HepG2 (cell line): ENCODE results near the gene BPIFB6.

Experiments
- EZH2 ChIP-seq: conservative IDR thresholded peaks from 2 replicates; pipeline ENCODE4 v1.6.1; 2012; ENCODE audit warnings: mild to moderate bottlenecking, low read depth, low read length, moderate library complexity
- JUN ChIP-seq: sonication (generic); formaldehyde crosslinking; IDR thresholded peaks from 2 replicates; pipeline ENCODE4 v1.4.0; 2020; ENCODE audit warnings: mild to moderate bottlenecking, missing genetic modification reagents
- POLR2AphosphoS2 ChIP-seq: IDR thresholded peaks from 2 replicates; pipeline ENCODE4 v1.6.1; 2011; ENCODE audit warnings: low read depth, low read length, improper control_type of control experiment
- POLR2AphosphoS5 ChIP-seq: IDR thresholded peaks from 2 replicates; pipeline ENCODE4 v1.6.1; 2012; ENCODE audit warnings: low read depth, low read length
- ZNF850 ChIP-seq: sonication (generic); formaldehyde crosslinking; conservative IDR thresholded peaks from 2 replicates; pipeline ENCODE4 v1.9.0; 2021; ENCODE audit warnings: mild to moderate bottlenecking, missing genetic modification reagents
- TF ChIP-seq, protein P1 (sequence below), 2 experiments: IDR thresholded peaks; 2 replicates each; pipeline ENCODE4 v1.6.1; 2011 to 2012; ENCODE audit warnings: low read length in 2 of 2, borderline replicate concordance in 1 of 2, low read depth in 1 of 2, mild to moderate bottlenecking in 1 of 2, moderate library complexity in 1 of 2

DNA sequence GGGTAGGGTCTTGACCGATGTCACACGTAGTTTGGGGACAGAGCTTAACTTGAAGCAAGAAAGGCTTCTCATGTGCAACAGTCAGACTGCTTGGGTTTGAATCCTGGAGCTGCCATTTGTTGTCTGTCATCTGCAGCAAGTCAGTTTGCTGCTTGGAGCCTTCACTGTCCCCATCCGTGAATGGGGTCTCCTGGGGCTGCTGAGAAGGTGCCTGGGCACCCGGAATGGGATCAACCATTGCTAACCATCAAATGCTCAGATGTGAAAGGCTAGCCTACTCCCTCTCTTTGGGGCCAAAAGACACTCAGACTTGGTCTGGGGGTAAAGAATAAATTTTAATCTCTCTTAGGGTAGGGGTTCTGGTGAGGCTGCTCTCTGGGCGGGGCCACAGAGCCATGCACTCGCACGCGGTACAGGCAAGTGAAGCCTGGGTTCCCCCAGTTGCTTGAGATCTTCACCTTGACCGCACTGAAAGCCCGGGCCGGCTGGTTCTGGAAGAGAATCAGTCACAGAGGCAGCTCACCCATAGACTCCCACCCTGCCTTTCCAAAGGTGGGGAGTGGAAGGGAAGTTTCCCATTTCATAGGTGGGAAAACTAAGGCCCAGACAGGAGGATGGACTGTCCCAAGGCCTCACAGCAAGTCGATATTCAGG, 47.9 kb upstream of the BPIFB6 start:
- TF ChIP-seq EZH2: no peak
- no peak for TF ChIP-seq JUN (CRISPR knock-in tag)
- no peak for TF ChIP-seq POLR2AphosphoS5
- TF ChIP-seq ZNF850 (CRISPR knock-in tag): no peak
- TF ChIP-seq, protein P1, sequence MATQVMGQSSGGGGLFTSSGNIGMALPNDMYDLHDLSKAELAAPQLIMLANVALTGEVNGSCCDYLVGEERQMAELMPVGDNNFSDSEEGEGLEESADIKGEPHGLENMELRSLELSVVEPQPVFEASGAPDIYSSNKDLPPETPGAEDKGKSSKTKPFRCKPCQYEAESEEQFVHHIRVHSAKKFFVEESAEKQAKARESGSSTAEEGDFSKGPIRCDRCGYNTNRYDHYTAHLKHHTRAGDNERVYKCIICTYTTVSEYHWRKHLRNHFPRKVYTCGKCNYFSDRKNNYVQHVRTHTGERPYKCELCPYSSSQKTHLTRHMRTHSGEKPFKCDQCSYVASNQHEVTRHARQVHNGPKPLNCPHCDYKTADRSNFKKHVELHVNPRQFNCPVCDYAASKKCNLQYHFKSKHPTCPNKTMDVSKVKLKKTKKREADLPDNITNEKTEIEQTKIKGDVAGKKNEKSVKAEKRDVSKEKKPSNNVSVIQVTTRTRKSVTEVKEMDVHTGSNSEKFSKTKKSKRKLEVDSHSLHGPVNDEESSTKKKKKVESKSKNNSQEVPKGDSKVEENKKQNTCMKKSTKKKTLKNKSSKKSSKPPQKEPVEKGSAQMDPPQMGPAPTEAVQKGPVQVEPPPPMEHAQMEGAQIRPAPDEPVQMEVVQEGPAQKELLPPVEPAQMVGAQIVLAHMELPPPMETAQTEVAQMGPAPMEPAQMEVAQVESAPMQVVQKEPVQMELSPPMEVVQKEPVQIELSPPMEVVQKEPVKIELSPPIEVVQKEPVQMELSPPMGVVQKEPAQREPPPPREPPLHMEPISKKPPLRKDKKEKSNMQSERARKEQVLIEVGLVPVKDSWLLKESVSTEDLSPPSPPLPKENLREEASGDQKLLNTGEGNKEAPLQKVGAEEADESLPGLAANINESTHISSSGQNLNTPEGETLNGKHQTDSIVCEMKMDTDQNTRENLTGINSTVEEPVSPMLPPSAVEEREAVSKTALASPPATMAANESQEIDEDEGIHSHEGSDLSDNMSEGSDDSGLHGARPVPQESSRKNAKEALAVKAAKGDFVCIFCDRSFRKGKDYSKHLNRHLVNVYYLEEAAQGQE (IDR thresholded peaks at IDR 0.05; ENCODE audit: borderline replicate concordance in 1 of 2, low read depth in 1 of 2, low read length in 2 of 2): no peak
- no peak for TF ChIP-seq POLR2AphosphoS2
